ENCODE measurements around the gene DCP2.

DCP2 gene

DNA sequence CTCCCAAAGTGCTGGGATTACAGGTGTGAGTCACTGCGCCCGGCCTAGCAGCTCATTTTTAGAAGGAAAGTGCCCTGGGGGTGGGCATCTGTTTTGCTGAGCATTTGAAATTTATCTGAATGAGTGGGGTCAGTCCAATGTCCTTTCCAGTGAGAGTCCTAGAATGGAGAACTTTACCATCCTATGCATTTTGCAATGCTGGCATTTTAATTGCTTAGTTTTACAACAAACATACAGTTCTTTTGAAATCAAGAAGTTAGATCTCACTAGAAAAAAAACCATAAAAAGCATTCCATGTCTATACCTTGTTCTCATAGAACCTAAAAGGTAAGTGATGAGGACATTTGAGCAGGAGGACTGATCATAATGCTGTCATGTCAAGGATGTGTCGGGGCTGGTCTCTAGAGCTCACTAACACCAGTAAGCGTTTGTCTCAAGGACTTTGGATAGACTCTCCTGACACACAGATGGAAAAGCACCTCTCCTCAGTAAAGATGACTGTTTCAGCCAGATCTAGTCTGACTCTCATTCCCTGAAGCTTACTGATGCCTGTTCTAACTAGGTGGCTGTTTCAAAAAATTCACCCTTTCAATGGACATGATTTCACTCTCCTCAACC, 83.9 kb downstream of the DCP2 start:
- TF ChIP-seq, protein P1, sequence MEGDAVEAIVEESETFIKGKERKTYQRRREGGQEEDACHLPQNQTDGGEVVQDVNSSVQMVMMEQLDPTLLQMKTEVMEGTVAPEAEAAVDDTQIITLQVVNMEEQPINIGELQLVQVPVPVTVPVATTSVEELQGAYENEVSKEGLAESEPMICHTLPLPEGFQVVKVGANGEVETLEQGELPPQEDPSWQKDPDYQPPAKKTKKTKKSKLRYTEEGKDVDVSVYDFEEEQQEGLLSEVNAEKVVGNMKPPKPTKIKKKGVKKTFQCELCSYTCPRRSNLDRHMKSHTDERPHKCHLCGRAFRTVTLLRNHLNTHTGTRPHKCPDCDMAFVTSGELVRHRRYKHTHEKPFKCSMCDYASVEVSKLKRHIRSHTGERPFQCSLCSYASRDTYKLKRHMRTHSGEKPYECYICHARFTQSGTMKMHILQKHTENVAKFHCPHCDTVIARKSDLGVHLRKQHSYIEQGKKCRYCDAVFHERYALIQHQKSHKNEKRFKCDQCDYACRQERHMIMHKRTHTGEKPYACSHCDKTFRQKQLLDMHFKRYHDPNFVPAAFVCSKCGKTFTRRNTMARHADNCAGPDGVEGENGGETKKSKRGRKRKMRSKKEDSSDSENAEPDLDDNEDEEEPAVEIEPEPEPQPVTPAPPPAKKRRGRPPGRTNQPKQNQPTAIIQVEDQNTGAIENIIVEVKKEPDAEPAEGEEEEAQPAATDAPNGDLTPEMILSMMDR (IDR thresholded peaks at IDR 0.05; ENCODE audit: borderline replicate concordance, control extremely low read depth, extremely low read depth, insufficient read depth, missing control alignments), result no peak
- no peak for DNase-seq (ENCODE audit: low spot score)
- in situ Hi-C loops (cut with MboI; ENCODE audit: low sequenced_read_pairs, unreplicated experiment), result no loop called here

DNA sequence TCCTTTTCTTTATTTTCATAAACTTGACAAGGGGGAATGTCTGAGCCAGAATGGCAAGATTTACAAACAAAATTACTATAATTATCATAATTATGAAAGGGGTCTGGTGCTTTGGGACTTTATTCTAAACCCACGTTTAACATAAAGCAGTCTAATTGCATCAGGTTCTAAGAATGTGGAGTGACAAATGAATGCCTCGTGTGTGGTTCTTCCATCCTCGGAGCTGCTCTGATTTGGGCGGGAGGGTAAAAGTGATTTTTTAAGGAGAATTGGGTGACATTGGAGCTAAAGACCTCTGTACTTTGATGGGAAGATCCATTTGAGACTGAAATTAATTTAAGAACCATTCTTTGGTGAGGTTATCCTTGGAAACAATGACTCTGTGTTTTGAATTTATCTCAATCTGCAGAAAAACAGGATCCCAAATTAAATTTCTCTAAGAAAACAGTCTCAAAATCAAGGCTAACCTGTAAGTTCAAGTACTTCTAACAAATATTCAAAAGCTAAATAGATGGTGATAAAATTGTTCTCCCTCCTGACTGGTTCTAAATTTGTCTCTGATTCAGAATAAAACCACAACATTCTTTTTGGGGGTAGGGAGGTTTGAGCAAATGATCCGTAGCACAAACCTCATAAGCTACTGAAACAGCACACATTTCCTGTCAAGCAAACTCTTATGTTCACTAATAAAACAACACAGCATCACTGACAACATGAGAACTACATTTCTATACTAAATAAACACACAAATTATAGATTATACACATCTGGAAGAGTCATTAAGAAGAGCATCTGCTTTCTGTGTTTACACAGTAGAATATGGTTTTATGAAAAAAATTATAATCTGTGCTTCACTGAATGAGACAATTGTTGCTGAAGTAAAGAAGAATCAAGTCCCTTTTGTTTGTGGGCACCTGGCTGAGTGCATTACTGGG, 85.5 kb downstream of the DCP2 start:
- no peak for DNase-seq (ENCODE audit: low spot score)
- in situ Hi-C loops (cut with MboI; ENCODE audit: low sequenced_read_pairs, unreplicated experiment), result no loop called here
- TF ChIP-seq, protein P1 (IDR thresholded peaks at IDR 0.05; ENCODE audit: borderline replicate concordance, control extremely low read depth, extremely low read depth, insufficient read depth, missing control alignments), result no peak

DNA sequence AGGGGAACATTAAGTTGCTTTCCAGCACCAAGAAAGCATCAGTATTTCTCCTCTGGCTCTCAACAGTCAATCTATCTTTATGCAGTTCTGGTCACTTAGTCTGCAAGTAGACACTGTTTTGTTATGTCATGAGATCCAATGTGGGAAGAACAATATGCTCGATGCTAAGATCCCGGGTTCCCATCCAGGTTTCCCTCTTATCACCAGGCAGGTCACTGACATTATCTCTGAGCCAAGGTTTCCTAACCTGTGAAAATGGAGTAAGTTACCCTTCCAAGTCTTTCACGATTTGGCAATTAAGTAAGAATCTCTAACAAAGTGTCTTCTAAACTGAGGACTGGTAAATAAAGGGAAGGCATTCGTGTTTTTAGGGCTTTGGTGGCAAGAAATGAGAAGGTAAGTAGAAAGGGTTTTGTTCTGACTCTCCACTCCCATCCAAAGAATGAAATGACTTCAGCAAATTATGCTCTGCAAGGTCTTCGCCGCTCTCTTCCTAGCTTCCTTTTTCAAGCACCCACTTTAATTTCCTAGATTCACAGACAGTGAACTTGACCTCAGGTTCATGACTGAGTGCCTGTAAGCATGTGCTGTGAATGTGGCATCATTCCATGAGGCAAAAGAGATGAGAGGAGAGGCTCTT, 86.4 kb downstream of the DCP2 start:
- TF ChIP-seq, protein P1 (IDR thresholded peaks at IDR 0.05; ENCODE audit: borderline replicate concordance, control extremely low read depth, extremely low read depth, insufficient read depth, missing control alignments), result no peak
- in situ Hi-C loops (cut with MboI; ENCODE audit: low sequenced_read_pairs, unreplicated experiment), result no loop called here
- no peak for DNase-seq (ENCODE audit: low spot score)

DNA sequence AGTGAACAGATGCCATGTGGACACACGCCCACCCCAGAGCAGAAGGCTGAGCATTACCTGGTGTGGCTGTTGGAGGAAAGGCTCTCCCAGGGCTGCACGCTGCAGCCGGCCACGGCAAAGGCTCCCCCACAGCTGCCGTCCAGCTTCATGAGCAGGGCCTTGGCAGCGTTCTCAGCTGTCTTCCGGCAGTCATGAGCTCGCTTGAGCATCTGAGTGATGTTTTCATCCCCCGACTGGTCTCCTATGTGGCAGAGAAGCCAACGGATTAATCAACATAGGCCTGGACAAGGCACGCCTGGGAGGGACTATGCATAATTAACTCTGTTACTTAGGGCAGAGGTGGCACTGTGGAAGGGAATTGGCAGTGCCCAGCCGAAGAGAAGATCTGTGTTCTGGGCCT, 87.3 kb downstream of the DCP2 start:
- no peak for DNase-seq (ENCODE audit: low spot score)
- in situ Hi-C loops (cut with MboI; ENCODE audit: low sequenced_read_pairs, unreplicated experiment), result no loop called here
- TF ChIP-seq, protein P1 (IDR thresholded peaks at IDR 0.05; ENCODE audit: borderline replicate concordance, control extremely low read depth, extremely low read depth, insufficient read depth, missing control alignments), result no peak

DNA sequence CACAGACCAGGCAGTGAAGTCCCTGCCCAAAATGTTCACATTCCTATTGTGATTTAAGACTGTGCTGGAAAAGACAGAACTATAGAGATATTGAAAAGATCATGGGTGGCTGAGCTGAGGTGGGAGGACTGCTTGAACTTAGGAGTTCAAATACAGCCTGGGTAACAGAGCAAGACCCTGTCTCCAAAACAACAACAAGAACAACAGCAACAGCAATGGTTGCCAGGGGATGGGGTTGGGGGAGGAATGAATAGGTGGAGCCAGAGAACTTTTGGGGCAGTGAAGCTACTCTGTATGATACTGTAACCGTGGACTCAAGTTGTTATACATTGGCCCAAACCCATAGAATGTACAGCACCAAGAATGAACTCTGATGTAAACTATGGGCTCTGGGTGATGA, 88.2 kb downstream of the DCP2 start:
- in situ Hi-C loops (cut with MboI; ENCODE audit: low sequenced_read_pairs, unreplicated experiment), result no loop called here
- TF ChIP-seq, protein P1 (IDR thresholded peaks at IDR 0.05; ENCODE audit: borderline replicate concordance, control extremely low read depth, extremely low read depth, insufficient read depth, missing control alignments), result no peak
- no peak for DNase-seq (ENCODE audit: low spot score)

DNA sequence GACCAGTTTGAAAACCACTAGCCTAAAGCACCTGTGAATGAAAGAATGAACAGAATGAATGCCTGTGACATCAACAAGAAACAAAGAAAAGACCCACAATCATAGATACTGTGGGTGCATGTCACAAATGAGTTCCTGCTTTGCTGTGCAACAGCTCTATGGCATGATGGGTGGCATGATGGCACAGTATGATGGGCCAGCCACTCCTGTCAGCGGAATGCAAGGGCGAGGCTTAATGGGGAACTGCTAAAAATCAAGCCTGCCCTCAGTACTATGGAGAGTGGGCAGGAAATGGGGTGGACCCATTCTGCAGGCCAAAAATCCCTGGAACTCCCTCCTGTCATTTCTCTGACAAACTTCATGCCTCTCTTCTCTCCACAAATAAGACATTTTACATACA, 89.0 kb downstream of the DCP2 start:
- DNase-seq (ENCODE audit: low spot score), result no peak
- TF ChIP-seq, protein P1 (IDR thresholded peaks at IDR 0.05; ENCODE audit: borderline replicate concordance, control extremely low read depth, extremely low read depth, insufficient read depth, missing control alignments), result no peak
- in situ Hi-C loops (cut with MboI; ENCODE audit: low sequenced_read_pairs, unreplicated experiment), result no loop called here
